Suprapubic skin (tissue), 4 donors: ENCODE data around the gene LDB2. TPM values are rescaled to one million over a fixed set of nuclear protein-coding genes. Genes with fewer than 3 reads are reported as not detected.

Source experiments
- DNase-seq, 2 donors: peaks; one replicate each; pipeline ENCODE4 v3.0.0-alpha.2; 2019; ENCODE audit warnings: low spot score in 2 of 2
- H3K27ac ChIP-seq: fragments of 200-600 bp; sonication (generic); one replicate; pipeline ENCODE4 v1.5.1; 2019
- H3K27me3 ChIP-seq: fragments of 200-600 bp; sonication (generic); one replicate; pipeline ENCODE4 v1.5.1; 2019
- H3K36me3 ChIP-seq: fragments of 200-600 bp; sonication (generic); one replicate; pipeline ENCODE4 v1.5.1; 2019
- H3K4me1 ChIP-seq: fragments of 200-600 bp; sonication (generic); one replicate; pipeline ENCODE4 v1.5.1; 2019
- H3K4me3 ChIP-seq: fragments of 200-600 bp; sonication (generic); one replicate; pipeline ENCODE4 v1.5.1; 2019; ENCODE audit warnings: mild to moderate bottlenecking
- H3K9me3 ChIP-seq: fragments of 200-600 bp; sonication (generic); one replicate; pipeline ENCODE4 v1.5.1; 2019
- EP300 ChIP-seq: sonication (generic); formaldehyde crosslinking; IDR thresholded peaks from one replicate; pipeline ENCODE4 v1.6.1; 2017; ENCODE audit warnings: antibody characterized with exemption
- POLR2A ChIP-seq, 2 donors: fragments of 450-650 bp; IDR thresholded peaks; one replicate each; pipeline ENCODE4 v1.6.1; 2017; ENCODE audit warnings: antibody characterized with exemption in 2 of 2, mild to moderate bottlenecking in 2 of 2, moderate library complexity in 2 of 2
- POLR2AphosphoS5 ChIP-seq, 3 donors: sonication (generic); formaldehyde crosslinking; IDR thresholded peaks; one replicate each; pipeline ENCODE4 v1.6.1; 2017; ENCODE audit warnings: antibody characterized with exemption in 3 of 3
- WGBS: methylation state at CpG from one replicate; pipeline ENCODE4 v1.1.5; 2018; 5-methylcytosine and 5-hydroxymethylcytosine counted together
- total RNA-seq, 4 donors: library from RNA; depleted of rRNA; stranded (reverse); fragments of >200 nt; gene quantifications; one replicate each; pipeline ENCODE4 v1.1.0, GENCODE V29; 2016
- TF ChIP-seq, protein P1 (sequence below), 2 donors: fragments of 200-600 bp in 1 of 2; fragments of 450-650 bp in 1 of 2; sonication (generic) in 1 of 2; IDR thresholded peaks; one replicate each; pipeline ENCODE4 v1.5.1; 2016 to 2019; ENCODE audit warnings: antibody characterized with exemption in 2 of 2, mild to moderate bottlenecking in 1 of 2, moderate library complexity in 1 of 2

LDB2 gene
- total RNA-seq, 4 donors from 2014 or later, result 4.7 to 17.7 (median 9.9) TPM

DNA sequence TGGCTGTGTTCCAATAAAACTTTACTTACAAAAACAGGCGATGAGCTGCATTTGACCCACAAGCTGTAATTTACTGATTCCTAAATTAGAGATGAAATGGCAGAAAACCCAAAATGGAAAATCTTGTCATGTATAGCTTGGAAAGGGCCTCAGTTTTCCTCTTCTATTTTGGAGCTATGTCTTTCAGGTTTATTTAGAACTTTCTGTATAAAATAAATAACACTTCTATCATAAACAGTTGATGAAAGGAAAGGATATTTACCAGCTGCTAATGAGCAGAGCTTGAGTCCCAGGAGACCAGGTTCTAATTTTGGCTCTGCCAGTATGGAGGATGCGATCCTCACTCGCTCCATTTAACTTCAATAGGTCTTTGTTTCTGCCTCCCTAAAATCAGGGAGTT is 213.5 kb downstream of the LDB2 start:
- no peak for DNase-seq
- no peak overlapping the region for H3K27ac ChIP-seq
- no peaks in the 10 kb centered on the region for H3K36me3 ChIP-seq
- WGBS, result 81% methylated on average over 3 of the region's 3 CpGs
- TF ChIP-seq, protein P1, sequence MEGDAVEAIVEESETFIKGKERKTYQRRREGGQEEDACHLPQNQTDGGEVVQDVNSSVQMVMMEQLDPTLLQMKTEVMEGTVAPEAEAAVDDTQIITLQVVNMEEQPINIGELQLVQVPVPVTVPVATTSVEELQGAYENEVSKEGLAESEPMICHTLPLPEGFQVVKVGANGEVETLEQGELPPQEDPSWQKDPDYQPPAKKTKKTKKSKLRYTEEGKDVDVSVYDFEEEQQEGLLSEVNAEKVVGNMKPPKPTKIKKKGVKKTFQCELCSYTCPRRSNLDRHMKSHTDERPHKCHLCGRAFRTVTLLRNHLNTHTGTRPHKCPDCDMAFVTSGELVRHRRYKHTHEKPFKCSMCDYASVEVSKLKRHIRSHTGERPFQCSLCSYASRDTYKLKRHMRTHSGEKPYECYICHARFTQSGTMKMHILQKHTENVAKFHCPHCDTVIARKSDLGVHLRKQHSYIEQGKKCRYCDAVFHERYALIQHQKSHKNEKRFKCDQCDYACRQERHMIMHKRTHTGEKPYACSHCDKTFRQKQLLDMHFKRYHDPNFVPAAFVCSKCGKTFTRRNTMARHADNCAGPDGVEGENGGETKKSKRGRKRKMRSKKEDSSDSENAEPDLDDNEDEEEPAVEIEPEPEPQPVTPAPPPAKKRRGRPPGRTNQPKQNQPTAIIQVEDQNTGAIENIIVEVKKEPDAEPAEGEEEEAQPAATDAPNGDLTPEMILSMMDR (IDR thresholded peaks at IDR 0.05), result no peak
- TF ChIP-seq POLR2A (IDR thresholded peaks at IDR 0.05) (no peak), POLR2AphosphoS5 (IDR thresholded peaks at IDR 0.05) (no peak), EP300 (no peak)
- H3K4me1 ChIP-seq, result peaks cover 4% of the 10 kb centered on the region
- H3K9me3 ChIP-seq, result no peaks in the 10 kb centered on the region
- no peak overlapping the region for H3K4me3 ChIP-seq
- H3K27me3 ChIP-seq, result no peaks in the 10 kb centered on the region

DNA sequence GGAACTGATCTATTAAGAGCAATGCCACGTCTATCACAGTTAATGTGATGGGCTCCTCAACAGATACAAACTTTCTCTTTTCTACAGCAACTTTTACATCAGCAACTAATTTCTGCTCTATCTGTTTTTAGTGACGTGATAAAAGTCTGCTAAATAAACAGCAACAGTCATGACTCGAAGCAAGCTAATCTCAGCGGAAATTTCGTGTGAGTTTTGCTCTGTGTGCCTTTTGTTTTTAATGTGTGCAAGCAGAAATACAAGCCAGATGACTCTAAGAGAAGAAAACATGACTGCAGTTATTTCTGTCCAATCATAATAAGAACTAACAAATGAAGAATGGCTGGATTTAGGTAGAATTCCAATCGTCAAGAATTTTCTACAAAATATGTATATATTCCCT is 214.3 kb downstream of the LDB2 start:
- 47% methylated on average over 6 of the region's 6 CpGs for WGBS
- H3K27ac ChIP-seq, result no peak overlapping the region
- no peaks in the 10 kb centered on the region for H3K9me3 ChIP-seq
- TF ChIP-seq POLR2AphosphoS5 (IDR thresholded peaks at IDR 0.05) (no peak), POLR2A (IDR thresholded peaks at IDR 0.05) (no peak), EP300 (no peak)
- TF ChIP-seq, protein P1 (IDR thresholded peaks at IDR 0.05), result no peak
- peaks cover 4% of the 10 kb centered on the region for H3K4me1 ChIP-seq
- H3K36me3 ChIP-seq, result no peaks in the 10 kb centered on the region
- DNase-seq, result no peak
- H3K4me3 ChIP-seq, result no peak overlapping the region
- H3K27me3 ChIP-seq, result no peaks in the 10 kb centered on the region

DNA sequence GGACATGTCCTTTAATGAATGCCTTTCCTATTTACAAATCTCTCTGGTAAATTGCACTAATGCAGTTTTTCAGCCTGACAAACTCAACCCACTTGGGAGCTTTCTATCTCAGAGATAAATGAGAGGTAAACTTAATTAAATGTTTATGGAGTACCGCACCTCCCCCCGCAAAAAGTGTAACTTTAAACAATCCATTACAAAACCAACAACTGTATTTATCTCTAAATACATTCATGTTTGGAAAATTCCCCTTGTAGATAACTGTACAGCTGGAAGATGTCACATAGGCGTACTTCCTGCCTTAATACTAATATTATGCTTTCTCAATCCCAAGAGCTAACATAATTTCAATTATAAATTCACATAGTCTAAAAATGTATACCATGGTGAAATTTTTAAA is 215.5 kb downstream of the LDB2 start:
- WGBS, result 94% methylated on average over 3 of the region's 3 CpGs
- H3K4me3 ChIP-seq, result no peak overlapping the region
- H3K36me3 ChIP-seq, result no peaks in the 10 kb centered on the region
- H3K9me3 ChIP-seq, result no peaks in the 10 kb centered on the region
- peaks cover 4% of the 10 kb centered on the region for H3K4me1 ChIP-seq
- TF ChIP-seq POLR2AphosphoS5 (IDR thresholded peaks at IDR 0.05), result no peak
- TF ChIP-seq, protein P1 (IDR thresholded peaks at IDR 0.05), result no peak
- no peak for TF ChIP-seq POLR2A (IDR thresholded peaks at IDR 0.05)
- TF ChIP-seq EP300, result no peak
- no peak for DNase-seq
- H3K27me3 ChIP-seq, result no peaks in the 10 kb centered on the region
- no peak overlapping the region for H3K27ac ChIP-seq

DNA sequence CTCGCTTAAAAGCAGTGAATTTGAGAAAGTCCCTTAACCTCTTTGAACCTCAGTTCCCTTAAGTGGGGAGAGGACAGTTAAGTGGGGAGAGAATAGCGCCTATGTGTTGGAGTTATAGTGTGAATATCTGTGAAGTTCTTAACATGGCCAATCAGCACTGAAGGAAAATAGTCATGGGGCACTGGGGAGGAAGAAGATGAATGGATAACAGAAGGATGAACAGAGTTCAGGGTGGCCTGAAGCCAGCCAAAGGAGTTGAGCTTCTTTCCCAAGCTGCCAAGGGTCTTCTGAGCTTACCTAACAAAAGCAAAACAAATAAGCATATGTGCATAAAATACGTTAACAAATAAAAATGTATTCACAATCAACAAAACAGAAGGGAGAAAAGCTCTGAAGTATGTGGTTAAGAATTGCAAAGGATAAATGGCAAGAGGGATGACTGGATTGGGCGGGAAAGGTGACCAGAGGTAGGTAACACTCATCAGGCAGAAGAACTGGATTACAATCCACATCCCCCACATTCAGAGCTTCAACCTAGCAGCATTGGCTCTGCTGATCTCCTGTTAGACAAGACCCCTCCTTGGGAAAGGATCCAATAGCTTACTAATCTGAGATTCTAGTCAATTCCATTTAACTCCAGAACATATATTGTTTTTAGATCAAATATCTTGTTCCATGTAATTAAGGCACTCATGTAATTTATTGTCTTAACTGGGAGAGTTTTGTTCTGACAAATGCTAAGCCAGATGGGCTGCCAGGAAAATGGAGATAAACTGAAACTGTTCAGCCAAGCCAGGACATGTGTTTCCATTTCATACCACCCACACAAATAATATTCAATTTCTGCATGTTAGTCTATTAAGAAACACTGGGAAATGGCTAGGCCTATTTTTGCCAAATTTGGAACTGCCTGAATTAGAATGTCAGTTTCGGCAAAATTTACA is 221.2 kb downstream of the LDB2 start:
- 82% methylated on average over 5 of the region's 5 CpGs for WGBS
- no peak for TF ChIP-seq EP300
- TF ChIP-seq POLR2A (IDR thresholded peaks at IDR 0.05), result no peak
- no peak for TF ChIP-seq POLR2AphosphoS5 (IDR thresholded peaks at IDR 0.05)
- TF ChIP-seq, protein P1 (IDR thresholded peaks at IDR 0.05), result no peak
- DNase-seq, result no peak

DNA sequence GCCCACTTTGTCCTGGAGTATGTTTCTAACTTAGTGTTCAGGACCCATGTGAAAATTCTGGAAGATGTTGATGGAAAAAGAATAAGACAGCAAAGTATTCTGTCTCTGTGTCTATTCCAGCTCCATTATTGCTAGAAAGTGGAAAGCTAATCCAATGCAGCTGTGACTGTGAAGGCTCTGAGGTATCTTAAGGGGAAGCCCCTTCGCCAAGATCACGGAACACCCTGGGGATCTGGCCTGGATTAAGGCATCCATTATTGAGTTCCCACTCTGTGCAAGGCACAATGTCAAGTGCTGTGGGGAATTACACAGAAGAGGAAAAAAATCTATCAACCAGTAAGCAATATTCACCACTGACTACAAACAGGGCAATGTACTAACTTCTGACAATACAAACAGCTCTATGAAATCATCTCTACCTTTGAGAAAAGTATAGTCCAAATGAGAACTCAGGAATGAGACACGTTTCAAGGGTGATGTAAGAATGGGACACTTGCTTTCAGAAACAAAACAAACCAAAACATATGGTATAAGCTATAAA is 222.1 kb downstream of the LDB2 start:
- H3K27me3 ChIP-seq, result no peaks in the 10 kb centered on the region
- no peak overlapping the region for H3K27ac ChIP-seq
- H3K4me1 ChIP-seq, result peaks cover 7% of the 10 kb centered on the region
- no peaks in the 10 kb centered on the region for H3K9me3 ChIP-seq
- TF ChIP-seq POLR2AphosphoS5 (IDR thresholded peaks at IDR 0.05) (no peak), POLR2A (IDR thresholded peaks at IDR 0.05) (no peak), EP300 (no peak)
- TF ChIP-seq, protein P1 (IDR thresholded peaks at IDR 0.05), result no peak
- no peaks in the 10 kb centered on the region for H3K36me3 ChIP-seq
- WGBS, result 59% methylated on average over 3 of the region's 3 CpGs
- H3K4me3 ChIP-seq, result no peak overlapping the region
- no peak for DNase-seq

More for the DNA sequence above, 221.2 kb downstream of the LDB2 start:
- Histone ChIP-seq H3K27ac (no peak overlapping the region), H3K4me3 (no peak overlapping the region), H3K9me3 (no peaks in the 10 kb centered on the region), H3K27me3 (no peaks in the 10 kb centered on the region), H3K36me3 (no peaks in the 10 kb centered on the region), H3K4me1 (peaks cover 7% of the 10 kb centered on the region)
